Fibroblast of lung (primary cell): ENCODE data around the gene TCERG1L. TPM values are rescaled to one million over a fixed set of nuclear protein-coding genes. Genes with fewer than 3 reads are reported as not detected.

Experiments used
- DNase-seq, 2 donors: peaks; one replicate each; pipeline versions ENCODE4 v3.0.0 to v3.0.0-alpha.2; 2010; ENCODE audit warnings: low read depth in 2 of 2
- H2AFZ ChIP-seq: 2 replicates; pipeline ENCODE4 v1.5.1; 2012; ENCODE audit warnings: low read length, control low read depth, inconsistent platforms
- H3K27ac ChIP-seq: 2 replicates; pipeline ENCODE4 v1.5.1; 2011; ENCODE audit warnings: low read length, control low read depth; ENCODE audit not compliant: insufficient read depth
- H3K27me3 ChIP-seq: 2 replicates; pipeline ENCODE4 v1.5.1; 2011; ENCODE audit warnings: mild to moderate bottlenecking, low read length; ENCODE audit not compliant: control insufficient read depth, insufficient read depth
- H3K36me3 ChIP-seq: 2 replicates; pipeline ENCODE4 v1.5.1; 2011; ENCODE audit warnings: low read length; ENCODE audit not compliant: control insufficient read depth, insufficient read depth
- H3K4me1 ChIP-seq: 2 replicates; pipeline ENCODE4 v1.5.1; 2011; ENCODE audit warnings: low read length; ENCODE audit not compliant: control insufficient read depth, insufficient read depth; ENCODE audit errors: extremely low read depth
- H3K4me2 ChIP-seq: 2 replicates; pipeline ENCODE4 v1.5.1; 2011; ENCODE audit warnings: low read length, control low read depth; ENCODE audit not compliant: insufficient read depth; ENCODE audit errors: extremely low read depth
- H3K4me3 ChIP-seq, 4 experiments: fragments of 200-600 bp in 1 of 4; sonication (generic) in 1 of 4; replicated peaks in 1 of 4; 2 replicates each; pipeline ENCODE4 v1.5.1; 2011 to 2016; ENCODE audit warnings: low read length in 4 of 4, low read depth in 3 of 4, mild to moderate bottlenecking in 3 of 4, control low read depth in 2 of 4, inconsistent platforms in 1 of 4, mixed read lengths in 1 of 4; ENCODE audit not compliant: insufficient read depth in 1 of 4; ENCODE audit errors: control extremely low read depth in 1 of 4
- H3K79me2 ChIP-seq: 2 replicates; pipeline ENCODE4 v1.5.1; 2012; ENCODE audit warnings: mild to moderate bottlenecking, low read length, inconsistent platforms; ENCODE audit not compliant: control insufficient read depth, insufficient read depth
- H3K9ac ChIP-seq: 2 replicates; pipeline ENCODE4 v1.5.1; 2011; ENCODE audit warnings: mild to moderate bottlenecking, low read length, control low read depth; ENCODE audit not compliant: insufficient read depth
- H3K9me3 ChIP-seq: 2 replicates; pipeline ENCODE4 v1.5.1; 2012; ENCODE audit warnings: low read depth, low read length; ENCODE audit not compliant: control insufficient read depth, insufficient read depth
- H4K20me1 ChIP-seq: 2 replicates; pipeline ENCODE4 v1.5.1; 2011; ENCODE audit warnings: low read length; ENCODE audit not compliant: control insufficient read depth, insufficient read depth; ENCODE audit errors: extremely low read depth
- EZH2 ChIP-seq: IDR thresholded peaks from 2 replicates; pipeline ENCODE4 v1.5.1; 2012; ENCODE audit warnings: low read length, control low read depth, mild to moderate bottlenecking; ENCODE audit errors: missing control alignments
- polyA plus RNA-seq, 2 donors: library from polyadenylated mRNA; depleted of rRNA in 1 of 2; stranded (reverse) in 1 of 2; unstranded in 1 of 2; fragments of >200 nt; gene quantifications; 2 replicates each; pipeline ENCODE4 v1.2.1, GENCODE V29; 2011 to 2012; ENCODE audit warnings: missing spikeins in 1 of 2
- total RNA-seq: library from RNA; depleted of rRNA; stranded (reverse); fragments of >200 nt; gene quantifications from 2 replicates; pipeline ENCODE4 v1.2.1, GENCODE V29; 2014
- TF ChIP-seq, protein P1 (sequence below), 2 donors: IDR thresholded peaks in 1 of 2; conservative IDR thresholded peaks in 1 of 2; 1 replicate in 1 of 2; 2 replicates in 1 of 2; pipeline ENCODE4 v1.5.1; 2011 to 2012; ENCODE audit warnings: low read length in 2 of 2, control low read depth in 1 of 2, inconsistent platforms in 1 of 2, low read depth in 1 of 2, mild to moderate bottlenecking in 1 of 2

TCERG1L gene
- total and polyA plus RNA-seq, 2 donors (not counting 1 experiment from before 2014, with no cell fraction given) = 0.02 TPM; not detected in 1

GRCh38 chr10:131320860-131321604 is 9.5 kb upstream of the TCERG1L start:
- no peak for DNase-seq
- no peaks in the 10 kb centered on the region for H3K36me3 ChIP-seq

GRCh38 chr10:131318814-131319213 is 7.3 kb upstream of the TCERG1L start:
- H2AFZ ChIP-seq = no peak overlapping the region
- H3K36me3 ChIP-seq = no peaks in the 10 kb centered on the region
- no peaks in the 10 kb centered on the region for H3K27me3 ChIP-seq
- H3K79me2 ChIP-seq = no peaks in the 10 kb centered on the region
- H3K27ac ChIP-seq = no peak overlapping the region
- TF ChIP-seq, protein P1, sequence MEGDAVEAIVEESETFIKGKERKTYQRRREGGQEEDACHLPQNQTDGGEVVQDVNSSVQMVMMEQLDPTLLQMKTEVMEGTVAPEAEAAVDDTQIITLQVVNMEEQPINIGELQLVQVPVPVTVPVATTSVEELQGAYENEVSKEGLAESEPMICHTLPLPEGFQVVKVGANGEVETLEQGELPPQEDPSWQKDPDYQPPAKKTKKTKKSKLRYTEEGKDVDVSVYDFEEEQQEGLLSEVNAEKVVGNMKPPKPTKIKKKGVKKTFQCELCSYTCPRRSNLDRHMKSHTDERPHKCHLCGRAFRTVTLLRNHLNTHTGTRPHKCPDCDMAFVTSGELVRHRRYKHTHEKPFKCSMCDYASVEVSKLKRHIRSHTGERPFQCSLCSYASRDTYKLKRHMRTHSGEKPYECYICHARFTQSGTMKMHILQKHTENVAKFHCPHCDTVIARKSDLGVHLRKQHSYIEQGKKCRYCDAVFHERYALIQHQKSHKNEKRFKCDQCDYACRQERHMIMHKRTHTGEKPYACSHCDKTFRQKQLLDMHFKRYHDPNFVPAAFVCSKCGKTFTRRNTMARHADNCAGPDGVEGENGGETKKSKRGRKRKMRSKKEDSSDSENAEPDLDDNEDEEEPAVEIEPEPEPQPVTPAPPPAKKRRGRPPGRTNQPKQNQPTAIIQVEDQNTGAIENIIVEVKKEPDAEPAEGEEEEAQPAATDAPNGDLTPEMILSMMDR (conservative IDR thresholded peaks at IDR 0.05 in 1 of 2, IDR thresholded peaks at IDR 0.05 in 1 of 2; ENCODE audit: low read depth in 1 of 2, low read length in 2 of 2) = no peak
- TF ChIP-seq EZH2 = no peak
- H4K20me1 ChIP-seq = no peaks in the 10 kb centered on the region
- no peaks in the 10 kb centered on the region for H3K9me3 ChIP-seq
- no peaks in the 10 kb centered on the region for H3K4me1 ChIP-seq
- no peak overlapping the region for H3K4me3 ChIP-seq
- H3K4me2 ChIP-seq = no peak overlapping the region
- H3K9ac ChIP-seq = no peak overlapping the region
- no peak for DNase-seq

More at GRCh38 chr10:131320860-131321604, 9.5 kb upstream of the TCERG1L start:
- H3K4me2 ChIP-seq = no peak overlapping the region
- H2AFZ ChIP-seq = no peak overlapping the region
- H3K79me2 ChIP-seq = no peaks in the 10 kb centered on the region
- H3K27ac ChIP-seq = no peak overlapping the region
- H3K4me3 ChIP-seq = no peak overlapping the region
- no peaks in the 10 kb centered on the region for H3K9me3 ChIP-seq
- H3K27me3 ChIP-seq = no peaks in the 10 kb centered on the region
- H4K20me1 ChIP-seq = no peaks in the 10 kb centered on the region
- H3K4me1 ChIP-seq = no peaks in the 10 kb centered on the region
- TF ChIP-seq, protein P1 (conservative IDR thresholded peaks at IDR 0.05 in 1 of 2, IDR thresholded peaks at IDR 0.05 in 1 of 2; ENCODE audit: low read depth in 1 of 2, low read length in 2 of 2) = no peak
- TF ChIP-seq EZH2 = no peak
- H3K9ac ChIP-seq = no peak overlapping the region

DNA sequence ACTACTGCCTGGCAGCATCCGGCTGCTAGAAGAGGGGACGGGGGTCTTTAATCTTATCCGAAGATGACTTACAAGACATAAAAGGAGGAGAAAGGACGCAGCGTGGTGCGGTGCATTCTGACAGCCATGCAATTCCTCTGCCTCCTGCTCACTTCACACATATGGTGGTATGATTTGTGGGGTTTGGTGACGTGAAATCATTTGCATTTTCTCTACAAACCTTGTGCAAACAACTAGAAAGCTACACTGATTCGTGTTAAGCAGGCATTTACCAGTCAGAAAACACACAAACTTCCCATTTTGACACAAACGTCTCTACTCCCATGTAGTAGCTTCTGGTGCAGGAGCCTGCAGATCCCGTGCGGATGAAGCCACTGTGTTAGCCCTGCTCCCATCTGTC is 6.8 kb upstream of the TCERG1L start:
- H3K4me1 ChIP-seq = no peaks in the 10 kb centered on the region
- no peaks in the 10 kb centered on the region for H3K27me3 ChIP-seq
- no peaks in the 10 kb centered on the region for H3K36me3 ChIP-seq
- no peak overlapping the region for H3K4me2 ChIP-seq
- TF ChIP-seq, protein P1 (conservative IDR thresholded peaks at IDR 0.05 in 1 of 2, IDR thresholded peaks at IDR 0.05 in 1 of 2; ENCODE audit: low read depth in 1 of 2, low read length in 2 of 2) = no peak
- no peak for TF ChIP-seq EZH2
- H4K20me1 ChIP-seq = no peaks in the 10 kb centered on the region
- DNase-seq = no peak
- H3K79me2 ChIP-seq = no peaks in the 10 kb centered on the region
- H2AFZ ChIP-seq = no peak overlapping the region
- H3K9ac ChIP-seq = no peak overlapping the region
- no peaks in the 10 kb centered on the region for H3K9me3 ChIP-seq
- no peak overlapping the region for H3K27ac ChIP-seq
- H3K4me3 ChIP-seq = no peak overlapping the region
